Panc1 (cell line): ENCODE data around the gene MICALL2.

Experiments used
- CTCF ChIP-seq: fragments of 450-650 bp; IDR thresholded peaks from 2 replicates; pipeline ENCODE4 v1.5.1; 2017; ENCODE audit warnings: mild to moderate bottlenecking
- REST ChIP-seq, 2 experiments: IDR thresholded peaks; 2 replicates each; pipeline ENCODE4 v1.6.1; 2011 to 2012; ENCODE audit warnings: low read depth in 2 of 2, control low read depth in 1 of 2, low read length in 1 of 2, mild to moderate bottlenecking in 1 of 2, moderate library complexity in 1 of 2; ENCODE audit not compliant: insufficient read depth in 1 of 2
- SIN3A ChIP-seq: IDR thresholded peaks from 2 replicates; pipeline ENCODE4 v1.6.1; 2012; ENCODE audit warnings: low read depth, mild to moderate bottlenecking, low read length, moderate library complexity, borderline replicate concordance; ENCODE audit not compliant: insufficient read depth

GRCh38 chr7:1423264-1423811 is 35.9 kb downstream of the MICALL2 start:
- TF ChIP-seq CTCF, result no peak
- no peak for TF ChIP-seq REST (IDR thresholded peaks at IDR 0.05; ENCODE audit: insufficient read depth in 1 of 2, low read depth in 2 of 2, low read length in 1 of 2)
- TF ChIP-seq SIN3A, result no peak
